Liver (tissue), 9 donors: ENCODE data around the gene MAP4K3. TPM values are rescaled to one million over a fixed set of nuclear protein-coding genes. Genes with fewer than 3 reads are reported as not detected.

ENCODE experiments used
- DNase-seq: peaks from one replicate; pipeline ENCODE4 v3.0.0-alpha.2; 2017; ENCODE audit warnings: low spot score
- H3K27ac ChIP-seq, 2 donors: one replicate each; pipeline ENCODE4 v1.7.0; 2013; ENCODE audit warnings: inconsistent platforms in 2 of 2, low read length in 2 of 2, control low read depth in 1 of 2, low read depth in 1 of 2, mild to moderate bottlenecking in 1 of 2
- H3K27me3 ChIP-seq, 4 donors: one replicate each; pipeline versions ENCODE4 v1.6.1 to v1.7.0; 2013; ENCODE audit warnings: low read length in 3 of 4, inconsistent platforms in 1 of 4, mild to moderate bottlenecking in 1 of 4, moderate library complexity in 1 of 4; ENCODE audit not compliant: control insufficient read depth in 4 of 4, insufficient read depth in 4 of 4
- H3K36me3 ChIP-seq, 4 donors: one replicate each; pipeline versions ENCODE4 v1.6.1 to v1.7.0; 2013; ENCODE audit warnings: low read length in 3 of 4, mild to moderate bottlenecking in 3 of 4, low read depth in 1 of 4, moderate library complexity in 1 of 4; ENCODE audit not compliant: control insufficient read depth in 4 of 4, insufficient read depth in 3 of 4
- H3K4me1 ChIP-seq, 4 donors: one replicate each; pipeline versions ENCODE4 v1.6.1 to v1.7.0; 2013; ENCODE audit warnings: low read length in 3 of 4, mild to moderate bottlenecking in 3 of 4, moderate library complexity in 1 of 4; ENCODE audit not compliant: control insufficient read depth in 4 of 4, insufficient read depth in 4 of 4
- H3K4me3 ChIP-seq, 3 donors: one replicate each; pipeline versions ENCODE4 v1.6.1 to v1.7.0; 2013; ENCODE audit warnings: low read length in 3 of 3, control low read depth in 1 of 3, low read depth in 1 of 3, mild to moderate bottlenecking in 1 of 3
- H3K9ac ChIP-seq, 2 donors: one replicate each; pipeline ENCODE4 v1.7.0; 2013; ENCODE audit warnings: low read length in 2 of 2, mild to moderate bottlenecking in 2 of 2, moderate library complexity in 2 of 2, control low read depth in 1 of 2, low read depth in 1 of 2
- H3K9me3 ChIP-seq, 4 donors: one replicate each; pipeline versions ENCODE4 v1.6.1 to v1.7.0; 2013; ENCODE audit warnings: low read length in 3 of 4; ENCODE audit not compliant: control insufficient read depth in 4 of 4
- ATF3 ChIP-seq: IDR thresholded peaks from 2 replicates; pipeline ENCODE4 v1.6.1; 2016; ENCODE audit warnings: antibody characterized with exemption
- CTCF ChIP-seq: fragments of 150-350 bp; IDR thresholded peaks from 2 replicates; pipeline ENCODE4 v1.5.1; 2017; ENCODE audit warnings: improper control_type of control experiment, low read depth, low read length; ENCODE audit not compliant: missing input control
- EGR1 ChIP-seq, 2 donors: IDR thresholded peaks; 2 replicates each; pipeline ENCODE4 v1.6.1; 2016 to 2018; ENCODE audit warnings: antibody characterized with exemption in 2 of 2, low read depth in 2 of 2
- FOXA1 ChIP-seq: IDR thresholded peaks from 2 replicates; pipeline ENCODE4 v1.6.1; 2016; ENCODE audit warnings: antibody characterized with exemption
- FOXA2 ChIP-seq: IDR thresholded peaks from 2 replicates; pipeline ENCODE4 v1.6.1; 2016; ENCODE audit warnings: antibody characterized with exemption
- GABPA ChIP-seq, 2 donors: IDR thresholded peaks in 1 of 2; conservative IDR thresholded peaks in 1 of 2; 2 replicates each; pipeline ENCODE4 v1.6.1; 2016; ENCODE audit warnings: antibody characterized with exemption in 2 of 2, mild to moderate bottlenecking in 1 of 2, moderate library complexity in 1 of 2
- HNF4A ChIP-seq, 2 donors: conservative IDR thresholded peaks; 2 replicates each; pipeline ENCODE4 v1.6.1; 2016; ENCODE audit warnings: antibody characterized with exemption in 2 of 2, mild to moderate bottlenecking in 2 of 2
- HNF4G ChIP-seq: IDR thresholded peaks from 2 replicates; pipeline ENCODE4 v1.6.1; 2016; ENCODE audit warnings: antibody characterized with exemption
- JUND ChIP-seq, 2 donors: IDR thresholded peaks; 2 replicates each; pipeline ENCODE4 v1.6.1; 2016; ENCODE audit warnings: antibody characterized with exemption in 2 of 2
- MAX ChIP-seq: IDR thresholded peaks from 2 replicates; pipeline ENCODE4 v1.6.1; 2016; ENCODE audit warnings: antibody characterized with exemption
- NR2F2 ChIP-seq: IDR thresholded peaks from 2 replicates; pipeline ENCODE4 v1.6.1; 2016; ENCODE audit warnings: antibody characterized with exemption
- RAD21 ChIP-seq, 2 donors: IDR thresholded peaks; 2 replicates each; pipeline ENCODE4 v1.6.1; 2016; ENCODE audit warnings: antibody characterized with exemption in 2 of 2, mild to moderate bottlenecking in 2 of 2
- REST ChIP-seq: IDR thresholded peaks from 2 replicates; pipeline ENCODE4 v1.6.1; 2016; ENCODE audit warnings: antibody characterized with exemption, mild to moderate bottlenecking
- RXRA ChIP-seq, 2 donors: IDR thresholded peaks; 2 replicates each; pipeline ENCODE4 v1.6.1; 2017 to 2018; ENCODE audit warnings: antibody characterized with exemption in 2 of 2, mild to moderate bottlenecking in 1 of 2
- SP1 ChIP-seq: IDR thresholded peaks from 2 replicates; pipeline ENCODE4 v1.6.1; 2018; ENCODE audit warnings: antibody characterized with exemption, mild to moderate bottlenecking
- TAF1 ChIP-seq: conservative IDR thresholded peaks from 2 replicates; pipeline ENCODE4 v1.6.1; 2016; ENCODE audit warnings: antibody characterized with exemption, mild to moderate bottlenecking
- ZBTB33 ChIP-seq: IDR thresholded peaks from 2 replicates; pipeline ENCODE4 v1.6.1; 2016; ENCODE audit warnings: antibody characterized with exemption
- WGBS: extraction: QIAGEN DNeasy Blood & Tissue Kit; methylation state at CpG from one replicate; pipeline ENCODE4 v1.1.7; 2013; 5-methylcytosine and 5-hydroxymethylcytosine counted together
- polyA plus RNA-seq, 2 donors: library from polyadenylated mRNA; stranded (reverse) in 1 of 2; unstranded in 1 of 2; fragments of 200-250 nt in 1 of 2; fragments of >200 nt in 1 of 2; fragmentation: Nextera tagmentation in 1 of 2; extraction: Ambion mirVana in 1 of 2; gene quantifications; one replicate each; pipeline versions ENCODE4 v1.2.1 to v1.2.3, GENCODE V29; 2013 to 2015
- total RNA-seq, 2 donors: library from RNA; depleted of rRNA; stranded (reverse); fragments of >200 nt; gene quantifications; one replicate each; pipeline ENCODE4 v1.2.3, GENCODE V29; 2014
- donor health status: healthy.
- donor health status: healthy.
- donor health status: healthy.
- donor health status: healthy.
- donor health status: healthy.

MAP4K3 gene
- total and polyA plus RNA-seq, 4 donors: 6.2 to 23.8 (median 10.9) TPM

- Histone ChIP-seq H3K27me3 (no peaks in the 10 kb centered on the region), H3K27ac (no peak overlapping the region), H3K36me3 (peaks cover 0 to 27% (median 15%) of the 10 kb centered on the region in 4 donors), H3K4me3 (no peak overlapping the region), H3K4me1 (no peaks in the 10 kb centered on the region), H3K9ac (no peak overlapping the region), H3K9me3 (no peaks in the 10 kb centered on the region)
- WGBS: 93% methylated on average over 3 of the region's 3 CpGs
- DNase-seq: no peak
- no peak for TF ChIP-seq CTCF
- TF ChIP-seq EGR1 (IDR thresholded peaks at IDR 0.05; ENCODE audit: low read depth in 2 of 2): no peak
- no peak for TF ChIP-seq SP1
- no peak for TF ChIP-seq RAD21 (IDR thresholded peaks at IDR 0.05)
- no peak for TF ChIP-seq TAF1
- TF ChIP-seq FOXA1: no peak
- no peak for TF ChIP-seq RXRA (IDR thresholded peaks at IDR 0.05)
- no peak for TF ChIP-seq MAX
- TF ChIP-seq ATF3: no peak
- no peak for TF ChIP-seq JUND (IDR thresholded peaks at IDR 0.05)
- TF ChIP-seq HNF4A (conservative IDR thresholded peaks at IDR 0.05): no peak
- no peak for TF ChIP-seq GABPA (IDR thresholded peaks at IDR 0.05 in 1 of 2, conservative IDR thresholded peaks at IDR 0.05 in 1 of 2)
- TF ChIP-seq HNF4G: no peak
- no peak for TF ChIP-seq NR2F2
- no peak for TF ChIP-seq ZBTB33
- TF ChIP-seq REST: no peak
- TF ChIP-seq FOXA2: no peak
Observed at GRCh38 chr2:39266916-39267434, 170.1 kb downstream of the MAP4K3 start.
